ENCODE data around the gene NTMT1.

- no peak for TF ChIP-seq POLR2AphosphoS5 (IDR thresholded peaks at IDR 0.05; ENCODE audit: low read depth, low read length)
- TF ChIP-seq POLR2A (IDR thresholded peaks at IDR 0.05; ENCODE audit: low read depth, low read length), result no peak
- no peak for TF ChIP-seq PAX5 (IDR thresholded peaks at IDR 0.05; ENCODE audit: insufficient read depth, low read length, severe bottlenecking)
- no peak for TF ChIP-seq POU2F2 (IDR thresholded peaks at IDR 0.05; ENCODE audit: low read depth, low read length)
Measured at GRCh38 chr9:129639034-129639630, 13.2 kb downstream of the NTMT1 start.
